ENCODE measurements around the gene WDR54. TPM values are rescaled to one million over a fixed set of nuclear protein-coding genes. Genes with fewer than 3 reads are reported as not detected.

The WDR54 gene
- total and polyA plus RNA-seq, 2 donors (not counting 3 experiments of a cell fraction or from before 2014, with no cell fraction given) = 21.7 to 46.3 TPM

GRCh38 chr2:74430502-74430901, 9.0 kb downstream of the WDR54 start:
- intact Hi-C loops (cut with micrococcal nuclease) (no loop called here), dilution Hi-C loops (cut with MboI; ENCODE audit: extremely low pct_ligation_motif_present, low sequenced_read_pairs) (no loop called here)
- FAIRE-seq = no peak
- CTCF ChIA-PET = no interaction called here
- Histone ChIP-seq H2AFZ (ENCODE audit: low read depth, low read length) (no peak overlapping the region), H3K79me2 (ENCODE audit: control insufficient read depth, insufficient read depth, low read length) (no peaks in the 10 kb centered on the region), H3K36me3 (ENCODE audit: control insufficient read depth in 2 of 2, extremely low read depth in 1 of 2, insufficient read depth in 2 of 2, low read length in 2 of 2) (peaks cover 4 to 33% of the 10 kb centered on the region in 2 experiments), H4K20me1 (replicated peaks; ENCODE audit: control insufficient read depth, extremely low read depth, insufficient read depth, low read length) (no peaks in the 10 kb centered on the region), H3K9ac (replicated peaks; ENCODE audit: extremely low read depth, insufficient read depth, low read length) (no peak overlapping the region), H3K4me1 (ENCODE audit: control insufficient read depth, extremely low read depth, insufficient read depth, low read length) (no peaks in the 10 kb centered on the region), H3K4me3 (replicated peaks in 1 of 3; ENCODE audit: insufficient read depth in 1 of 3, low read depth in 1 of 3, low read length in 3 of 3) (no peak overlapping the region), H3K4me2 (ENCODE audit: insufficient read depth, low read length) (no peak overlapping the region), H3K9me1 (replicated peaks; ENCODE audit: control insufficient read depth, extremely low read depth, insufficient read depth, low read length) (no peaks in the 10 kb centered on the region), H3K27ac (ENCODE audit: insufficient read depth, low read depth, low read length) (no peak overlapping the region), H3K9me3 (replicated peaks; ENCODE audit: control insufficient read depth, insufficient read depth, low read length) (no peaks in the 10 kb centered on the region), H3K27me3 (ENCODE audit: control insufficient read depth in 2 of 2, insufficient read depth in 2 of 2, low read length in 2 of 2) (no peaks in the 10 kb centered on the region)
- POLR2A ChIA-PET = no interaction called here
- BruUV-seq (replicated peaks) = no TSS peak
- TF ChIP-seq MYC (IDR thresholded peaks at IDR 0.05; ENCODE audit: low read depth, low read length) (no peak), FOS (IDR thresholded peaks at IDR 0.05; ENCODE audit: borderline replicate concordance, insufficient read depth, low read length) (no peak), JUN (IDR thresholded peaks at IDR 0.05; ENCODE audit: borderline replicate concordance, insufficient read depth, insufficient read length, low read depth) (no peak), POLR2A (IDR thresholded peaks at IDR 0.05; ENCODE audit: low read depth, low read length) (no peak), MAX (IDR thresholded peaks at IDR 0.05; ENCODE audit: insufficient read depth, insufficient read length) (no peak), GATA2 (IDR thresholded peaks at IDR 0.05; ENCODE audit: insufficient read depth, insufficient read length, low read depth, low read length) (no peak)
- TF ChIP-seq, protein P1, sequence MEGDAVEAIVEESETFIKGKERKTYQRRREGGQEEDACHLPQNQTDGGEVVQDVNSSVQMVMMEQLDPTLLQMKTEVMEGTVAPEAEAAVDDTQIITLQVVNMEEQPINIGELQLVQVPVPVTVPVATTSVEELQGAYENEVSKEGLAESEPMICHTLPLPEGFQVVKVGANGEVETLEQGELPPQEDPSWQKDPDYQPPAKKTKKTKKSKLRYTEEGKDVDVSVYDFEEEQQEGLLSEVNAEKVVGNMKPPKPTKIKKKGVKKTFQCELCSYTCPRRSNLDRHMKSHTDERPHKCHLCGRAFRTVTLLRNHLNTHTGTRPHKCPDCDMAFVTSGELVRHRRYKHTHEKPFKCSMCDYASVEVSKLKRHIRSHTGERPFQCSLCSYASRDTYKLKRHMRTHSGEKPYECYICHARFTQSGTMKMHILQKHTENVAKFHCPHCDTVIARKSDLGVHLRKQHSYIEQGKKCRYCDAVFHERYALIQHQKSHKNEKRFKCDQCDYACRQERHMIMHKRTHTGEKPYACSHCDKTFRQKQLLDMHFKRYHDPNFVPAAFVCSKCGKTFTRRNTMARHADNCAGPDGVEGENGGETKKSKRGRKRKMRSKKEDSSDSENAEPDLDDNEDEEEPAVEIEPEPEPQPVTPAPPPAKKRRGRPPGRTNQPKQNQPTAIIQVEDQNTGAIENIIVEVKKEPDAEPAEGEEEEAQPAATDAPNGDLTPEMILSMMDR (IDR thresholded peaks at IDR 0.05; ENCODE audit: extremely low read depth in 1 of 2, insufficient read depth in 1 of 2, low read depth in 1 of 2, low read length in 2 of 2) = no peak
- no peak for DNase-seq (ENCODE audit: low read depth, low spot score)
